Hepatocyte (in vitro differentiated cells): ENCODE measurements around the gene TOR1B.

ENCODE experiments used
- EZH2 ChIP-seq: fragments of 200-600 bp; sonication (generic); IDR thresholded peaks from 2 replicates; pipeline ENCODE4 v1.6.1; 2016; ENCODE audit warnings: antibody characterized with exemption, mild to moderate bottlenecking, borderline replicate concordance
- TF ChIP-seq, protein P1 (sequence below): fragments of 200-600 bp; sonication (generic); IDR thresholded peaks from 2 replicates; pipeline ENCODE4 v1.5.1; 2016; ENCODE audit warnings: antibody characterized with exemption, mild to moderate bottlenecking; ENCODE audit not compliant: poor library complexity

DNA sequence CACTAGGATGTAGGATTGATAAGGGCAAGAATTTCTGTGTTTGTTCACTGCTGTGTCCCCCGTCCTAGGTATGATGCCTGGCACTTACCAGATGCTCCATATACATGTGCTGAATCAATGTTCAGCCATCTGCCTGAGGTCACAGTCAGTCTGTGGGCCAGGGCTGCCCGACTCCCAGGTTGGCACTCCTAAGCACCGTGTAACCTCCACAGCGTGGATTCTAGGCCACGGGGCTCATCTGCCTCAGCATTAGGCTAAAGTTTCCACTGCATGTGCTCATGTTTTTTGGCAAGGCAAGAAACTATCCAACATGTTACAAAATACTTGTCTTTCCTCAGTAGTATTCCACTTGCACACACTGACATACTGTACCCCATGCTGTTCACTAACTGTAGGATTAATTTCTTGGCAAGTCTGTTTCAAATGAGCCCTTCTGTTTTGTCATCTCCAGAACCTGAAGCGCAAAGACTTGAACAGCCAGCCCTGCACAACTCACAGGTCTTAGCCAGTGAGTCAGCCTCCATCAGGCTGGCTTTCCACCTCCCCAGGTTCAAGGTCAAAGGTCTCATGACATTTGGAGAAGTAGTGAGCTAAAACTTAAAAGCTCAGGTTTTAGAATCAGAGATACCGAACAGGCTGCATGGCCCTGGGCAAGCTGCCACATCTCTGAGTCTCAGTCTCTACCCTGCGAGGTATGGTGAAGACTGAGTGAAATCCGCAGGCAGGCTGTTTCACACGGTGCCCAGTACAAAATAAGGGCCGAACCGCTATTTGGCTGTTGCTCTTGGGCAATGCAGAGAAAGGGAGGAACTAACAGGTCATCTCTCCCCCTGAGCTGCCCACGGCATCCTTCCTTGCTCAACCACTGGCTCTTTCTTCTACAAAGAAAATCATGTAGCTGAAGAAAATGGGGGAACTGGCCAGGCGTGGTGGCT lies 13.8 kb downstream of the TOR1B start:
- TF ChIP-seq, protein P1, sequence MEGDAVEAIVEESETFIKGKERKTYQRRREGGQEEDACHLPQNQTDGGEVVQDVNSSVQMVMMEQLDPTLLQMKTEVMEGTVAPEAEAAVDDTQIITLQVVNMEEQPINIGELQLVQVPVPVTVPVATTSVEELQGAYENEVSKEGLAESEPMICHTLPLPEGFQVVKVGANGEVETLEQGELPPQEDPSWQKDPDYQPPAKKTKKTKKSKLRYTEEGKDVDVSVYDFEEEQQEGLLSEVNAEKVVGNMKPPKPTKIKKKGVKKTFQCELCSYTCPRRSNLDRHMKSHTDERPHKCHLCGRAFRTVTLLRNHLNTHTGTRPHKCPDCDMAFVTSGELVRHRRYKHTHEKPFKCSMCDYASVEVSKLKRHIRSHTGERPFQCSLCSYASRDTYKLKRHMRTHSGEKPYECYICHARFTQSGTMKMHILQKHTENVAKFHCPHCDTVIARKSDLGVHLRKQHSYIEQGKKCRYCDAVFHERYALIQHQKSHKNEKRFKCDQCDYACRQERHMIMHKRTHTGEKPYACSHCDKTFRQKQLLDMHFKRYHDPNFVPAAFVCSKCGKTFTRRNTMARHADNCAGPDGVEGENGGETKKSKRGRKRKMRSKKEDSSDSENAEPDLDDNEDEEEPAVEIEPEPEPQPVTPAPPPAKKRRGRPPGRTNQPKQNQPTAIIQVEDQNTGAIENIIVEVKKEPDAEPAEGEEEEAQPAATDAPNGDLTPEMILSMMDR = no peak
- TF ChIP-seq EZH2 = no peak
